Muscle of arm (tissue), 12 donors: ENCODE measurements around the gene ARL4A. TPM values are rescaled to one million over a fixed set of nuclear protein-coding genes. Genes with fewer than 3 reads are reported as not detected.

ENCODE experiments used
- DNase-seq: peaks from one replicate; pipeline ENCODE4 v3.0.0-alpha.2; 2013
- polyA plus RNA-seq, 12 donors: library from polyadenylated mRNA; unstranded; fragments of 120-200 nt; gene quantifications; one replicate each; pipeline ENCODE4 v1.2.1, GENCODE V29; 2013; ENCODE audit not compliant: insufficient read length in 12 of 12

Gene ARL4A
- polyA plus RNA-seq, 12 donors = 17.1 to 48.1 (median 25.9) TPM; not detected in 1

GRCh38 chr7:12694817-12695216 is 7.4 kb downstream of the ARL4A start:
- no peak for DNase-seq

GRCh38 chr7:12695965-12696364 is 8.5 kb downstream of the ARL4A start:
- no peak for DNase-seq

- no peak for DNase-seq
These were observed 11.9 kb downstream of the ARL4A start for GRCh38 chr7:12699299-12699698.

GRCh38 chr7:12701433-12701832 is 14.0 kb downstream of the ARL4A start:
- DNase-seq = no peak

DNA sequence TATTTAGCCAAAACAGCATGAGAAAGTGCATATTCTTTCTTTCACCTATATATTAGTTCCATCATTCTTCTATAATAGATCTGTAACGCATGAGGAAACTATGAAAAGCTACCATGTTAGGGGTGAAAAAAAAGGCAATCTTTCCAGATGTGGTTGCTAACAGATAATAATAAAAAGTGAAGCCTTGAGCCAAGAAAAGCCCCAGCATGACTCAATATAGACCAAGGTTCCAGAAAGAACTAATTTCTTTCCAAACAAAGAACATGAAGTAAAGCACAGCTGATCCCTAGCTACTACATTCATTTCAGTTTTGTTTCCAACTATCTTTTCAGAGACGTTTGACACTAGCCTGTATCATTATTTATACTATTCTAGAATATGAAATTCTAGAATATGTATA is 16.4 kb downstream of the ARL4A start:
- no peak for DNase-seq

DNA sequence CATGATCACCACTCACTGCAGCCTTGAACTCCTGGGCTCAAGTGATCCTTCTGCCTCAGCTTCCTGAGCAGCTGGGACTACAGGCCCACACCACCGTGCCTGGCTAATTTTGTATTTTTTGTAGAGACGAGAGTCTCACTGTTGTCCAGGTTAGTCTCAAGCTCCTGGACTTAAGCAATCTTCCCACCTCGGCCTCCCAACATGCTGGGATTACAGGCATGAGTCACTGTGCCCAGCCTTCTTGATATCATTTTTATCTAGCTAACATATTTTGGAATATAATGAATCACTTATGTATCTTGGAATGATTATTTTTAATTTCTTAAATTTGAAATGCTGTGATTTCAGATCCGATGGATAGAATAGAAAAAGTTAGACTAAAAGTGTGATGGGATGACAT is 18.4 kb downstream of the ARL4A start:
- no peak for DNase-seq

GRCh38 chr7:12706900-12707536 is 19.6 kb downstream of the ARL4A start:
- no peak for DNase-seq

- no peak for DNase-seq
These were observed 20.9 kb downstream of the ARL4A start for GRCh38 chr7:12708314-12708713.

DNA sequence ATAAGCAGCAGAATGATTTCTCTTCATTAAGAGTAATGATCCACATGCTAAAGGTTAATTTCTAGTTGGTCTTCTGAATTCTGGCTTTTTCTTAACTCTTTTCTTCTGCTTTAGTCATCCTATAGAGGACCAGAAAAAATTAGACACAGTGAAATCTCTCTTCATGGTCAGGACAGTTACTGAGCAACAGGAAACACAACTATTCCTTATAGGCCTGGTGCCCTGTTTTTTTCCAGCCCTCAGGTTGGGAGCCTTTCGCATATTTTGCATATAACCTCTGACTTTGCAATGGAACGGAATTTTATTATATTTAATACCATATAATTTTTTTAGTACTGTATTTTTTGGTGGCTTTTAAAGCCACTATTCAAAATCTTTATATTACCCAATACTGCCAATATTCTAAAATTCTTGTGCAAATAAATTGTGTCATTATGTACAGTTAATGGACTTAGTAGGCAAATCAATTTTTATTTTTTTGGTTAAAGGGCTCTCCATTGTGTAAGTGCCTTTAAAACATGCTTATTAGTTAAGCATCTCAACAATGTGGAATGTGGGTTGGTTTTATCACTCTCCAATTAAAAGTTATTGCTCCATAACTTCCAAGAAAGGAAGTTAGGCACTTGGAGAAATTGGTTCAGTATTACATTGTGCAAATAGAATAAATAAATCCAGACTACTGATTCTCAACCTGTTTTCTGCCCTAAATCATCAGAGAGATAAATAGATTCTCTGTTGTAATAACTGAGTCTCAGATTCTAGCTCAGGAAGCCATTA is 22.5 kb downstream of the ARL4A start:
- no peak for DNase-seq

GRCh38 chr7:12711124-12711523 is 23.7 kb downstream of the ARL4A start:
- no peak for DNase-seq

DNA sequence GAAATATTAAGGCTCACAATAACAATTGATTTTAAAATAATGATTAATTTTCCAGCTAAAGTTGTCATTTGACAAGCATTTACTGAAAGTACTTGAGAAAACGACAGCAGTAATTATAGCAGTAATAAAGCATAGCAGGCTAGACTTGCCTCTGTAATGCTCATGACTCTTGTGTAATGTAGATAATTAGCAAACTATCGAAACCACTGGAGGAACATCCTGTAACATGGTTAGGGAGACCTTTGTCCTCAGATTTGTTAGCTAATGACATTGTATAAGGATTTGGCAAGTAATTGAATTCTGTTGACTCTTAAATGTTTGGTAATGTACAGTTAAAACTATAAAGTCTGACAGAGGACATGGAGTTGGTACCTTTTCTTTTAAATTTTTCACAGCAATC is 24.8 kb downstream of the ARL4A start:
- DNase-seq = no peak

GRCh38 chr7:12713625-12714378 is 26.4 kb downstream of the ARL4A start:
- no peak for DNase-seq

GRCh38 chr7:12714379-12714737 is 26.9 kb downstream of the ARL4A start:
- DNase-seq = no peak

DNA sequence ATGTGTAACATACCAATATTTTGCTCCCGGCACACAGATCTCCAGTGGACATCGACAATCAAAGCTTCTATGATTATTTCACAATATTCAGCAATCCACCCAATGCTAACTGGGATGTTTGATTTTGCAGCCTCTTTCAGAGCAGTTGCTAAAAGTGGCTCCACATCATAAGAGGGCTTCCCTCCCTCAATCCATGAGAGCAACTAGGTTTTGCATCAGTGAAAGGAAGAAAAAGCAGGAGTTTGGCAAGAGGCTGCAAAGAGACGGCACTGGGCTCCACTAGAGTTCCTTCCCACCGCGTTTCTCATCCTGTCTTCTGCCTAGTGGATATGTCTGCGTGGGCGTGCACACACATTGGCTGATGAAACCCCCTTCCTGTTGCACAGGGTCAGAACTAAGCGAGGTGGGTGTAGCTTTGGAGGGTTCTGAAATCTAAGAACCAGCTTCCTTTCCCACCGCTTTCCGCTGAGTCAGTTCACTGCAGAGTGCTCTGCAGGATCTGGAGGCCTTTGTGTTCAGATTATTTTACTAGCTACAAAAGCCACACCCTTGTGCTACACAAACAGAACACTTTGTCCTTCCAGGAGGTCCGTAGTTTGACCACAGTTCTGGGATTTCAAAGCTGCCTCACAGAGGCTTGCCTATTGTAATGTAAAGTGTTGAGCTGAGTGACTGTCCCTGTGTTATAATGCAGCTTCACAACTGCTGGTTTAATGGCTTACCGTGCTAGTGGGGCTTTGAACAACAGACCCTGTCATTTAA is 28.1 kb downstream of the ARL4A start:
- DNase-seq = peak; percentile 76

DNA sequence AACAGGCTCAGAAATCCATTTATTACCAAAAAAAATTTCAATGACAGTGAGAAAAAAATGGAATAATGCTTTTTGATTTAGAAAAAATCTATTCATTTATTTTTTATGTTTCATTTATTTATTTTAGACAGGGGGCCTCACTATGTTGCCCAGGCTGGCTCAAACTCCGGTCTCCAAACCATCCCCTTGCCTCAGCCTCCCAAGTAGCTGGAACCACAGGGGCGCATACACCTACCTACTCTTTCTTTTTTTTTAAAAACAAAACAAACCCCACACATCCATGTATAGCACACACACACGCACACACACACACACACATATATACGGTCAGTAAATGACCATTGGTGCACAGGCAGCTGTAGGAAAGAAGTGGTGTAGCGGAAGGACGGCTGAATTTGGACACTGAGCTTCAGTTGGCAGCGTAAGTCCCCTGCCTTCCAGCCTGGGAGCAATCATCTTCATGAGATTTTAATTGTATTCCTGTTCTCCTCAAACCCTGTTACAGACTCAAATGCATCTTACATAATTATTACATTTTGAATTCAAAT is 28.8 kb downstream of the ARL4A start:
- no peak for DNase-seq

DNA sequence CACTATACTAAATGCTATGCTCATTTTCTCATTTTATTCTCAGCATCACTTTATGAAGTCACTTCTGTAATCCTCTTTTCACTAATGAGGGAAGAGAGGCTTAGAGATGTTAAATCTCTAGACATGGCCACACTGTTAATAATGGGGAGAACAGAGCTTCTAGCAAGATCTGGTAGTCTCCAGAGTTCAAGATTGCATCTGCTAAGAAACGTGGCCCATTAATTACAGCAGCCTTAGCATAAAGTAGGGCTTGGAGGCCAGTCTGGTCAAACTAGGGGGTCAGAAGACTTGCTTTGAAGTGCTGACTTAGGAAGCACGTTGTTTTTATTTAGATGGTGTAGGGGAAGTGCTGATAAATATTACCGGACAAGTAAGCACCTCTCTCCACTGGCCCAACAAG is 29.3 kb downstream of the ARL4A start:
- DNase-seq = no peak

- DNase-seq = no peak
These were observed 31.9 kb downstream of the ARL4A start for GRCh38 chr7:12719141-12719919.

GRCh38 chr7:12719981-12720865 is 32.8 kb downstream of the ARL4A start:
- no peak for DNase-seq

GRCh38 chr7:12721286-12721830 is 33.9 kb downstream of the ARL4A start:
- DNase-seq = no peak

DNA sequence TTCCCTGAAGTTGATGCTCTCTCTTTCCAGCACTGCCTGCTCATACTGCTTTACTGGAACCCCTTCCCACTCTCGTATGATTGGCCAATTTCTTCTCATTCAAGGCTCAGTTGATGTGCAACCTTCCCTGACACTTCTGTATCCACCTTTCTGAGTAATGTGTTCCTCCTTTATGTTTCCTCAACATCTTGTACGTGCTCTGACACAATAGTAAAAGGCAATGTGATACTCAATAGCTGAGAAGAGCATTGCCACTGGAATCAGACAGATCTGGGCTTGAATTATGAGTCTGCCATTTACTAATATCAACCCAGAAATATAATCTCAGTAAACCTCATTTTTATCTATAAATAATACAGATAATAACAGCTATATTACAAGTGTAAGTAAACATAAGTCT is 34.7 kb downstream of the ARL4A start:
- no peak for DNase-seq
